Measurements from ENCODE around the gene CRABP1.

GRCh38 chr15:78394026-78394425, 53.9 kb downstream of the CRABP1 start:
- TF ChIP-seq ATF1 (CRISPR knock-in tag; IDR thresholded peaks at IDR 0.05) (no peak), E2F1 (CRISPR knock-in tag; IDR thresholded peaks at IDR 0.05) (no peak), ZNF121 (CRISPR knock-in tag; IDR thresholded peaks at IDR 0.05) (no peak), ZNF138 (CRISPR knock-in tag; conservative IDR thresholded peaks at IDR 0.05) (no peak), CTCF (IDR thresholded peaks at IDR 0.05) (no peak), TEAD4 (CRISPR knock-in tag; IDR thresholded peaks at IDR 0.05) (no peak), GABPB1 (CRISPR knock-in tag; IDR thresholded peaks at IDR 0.05) (no peak), USF2 (CRISPR knock-in tag; IDR thresholded peaks at IDR 0.05) (no peak), CREM (CRISPR knock-in tag; IDR thresholded peaks at IDR 0.05) (no peak), FOXK1 (CRISPR knock-in tag; IDR thresholded peaks at IDR 0.05) (no peak), ATF2 (CRISPR knock-in tag; IDR thresholded peaks at IDR 0.05; ENCODE audit: borderline replicate concordance, low read depth) (no peak)
